ENCODE data around the gene RPL27A. TPM values are rescaled to one million over a fixed set of nuclear protein-coding genes. Genes with fewer than 3 reads are reported as not detected.
A peak's percentile ranks its signal among the peaks of the same experiment; 100 is the strongest.

RPL27A gene
- total RNA-seq, 3 donors from 2014 or later, result 907 to 1,119 (median 1,000) TPM

GRCh38 chr11:8683115-8683807 is 669 bp downstream of the RPL27A start:
- H3K4me3 ChIP-seq, result peak overlapping the region; percentile 80 to 99 (median 91)
- TF ChIP-seq POLR2AphosphoS5 (IDR thresholded peaks at IDR 0.05) (no peak), POLR2A (IDR thresholded peaks at IDR 0.05) (no peak)
- TF ChIP-seq, protein P1, sequence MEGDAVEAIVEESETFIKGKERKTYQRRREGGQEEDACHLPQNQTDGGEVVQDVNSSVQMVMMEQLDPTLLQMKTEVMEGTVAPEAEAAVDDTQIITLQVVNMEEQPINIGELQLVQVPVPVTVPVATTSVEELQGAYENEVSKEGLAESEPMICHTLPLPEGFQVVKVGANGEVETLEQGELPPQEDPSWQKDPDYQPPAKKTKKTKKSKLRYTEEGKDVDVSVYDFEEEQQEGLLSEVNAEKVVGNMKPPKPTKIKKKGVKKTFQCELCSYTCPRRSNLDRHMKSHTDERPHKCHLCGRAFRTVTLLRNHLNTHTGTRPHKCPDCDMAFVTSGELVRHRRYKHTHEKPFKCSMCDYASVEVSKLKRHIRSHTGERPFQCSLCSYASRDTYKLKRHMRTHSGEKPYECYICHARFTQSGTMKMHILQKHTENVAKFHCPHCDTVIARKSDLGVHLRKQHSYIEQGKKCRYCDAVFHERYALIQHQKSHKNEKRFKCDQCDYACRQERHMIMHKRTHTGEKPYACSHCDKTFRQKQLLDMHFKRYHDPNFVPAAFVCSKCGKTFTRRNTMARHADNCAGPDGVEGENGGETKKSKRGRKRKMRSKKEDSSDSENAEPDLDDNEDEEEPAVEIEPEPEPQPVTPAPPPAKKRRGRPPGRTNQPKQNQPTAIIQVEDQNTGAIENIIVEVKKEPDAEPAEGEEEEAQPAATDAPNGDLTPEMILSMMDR (IDR thresholded peaks at IDR 0.05), result no peak
- peaks cover 12 to 21% of the 10 kb centered on the region in 2 donors for H3K4me1 ChIP-seq
- intact Hi-C loops (cut with DNase I; ENCODE audit: low total_unique reads), result no loop called here
- peak overlapping the region; percentile 94 to 98 for H3K27ac ChIP-seq
- no peaks in the 10 kb centered on the region for H3K9me3 ChIP-seq
- H3K36me3 ChIP-seq, result no peaks in the 10 kb centered on the region
- no peak for DNase-seq (ENCODE audit: low spot score in 2 of 2)
- H3K27me3 ChIP-seq, result no peaks in the 10 kb centered on the region

DNA sequence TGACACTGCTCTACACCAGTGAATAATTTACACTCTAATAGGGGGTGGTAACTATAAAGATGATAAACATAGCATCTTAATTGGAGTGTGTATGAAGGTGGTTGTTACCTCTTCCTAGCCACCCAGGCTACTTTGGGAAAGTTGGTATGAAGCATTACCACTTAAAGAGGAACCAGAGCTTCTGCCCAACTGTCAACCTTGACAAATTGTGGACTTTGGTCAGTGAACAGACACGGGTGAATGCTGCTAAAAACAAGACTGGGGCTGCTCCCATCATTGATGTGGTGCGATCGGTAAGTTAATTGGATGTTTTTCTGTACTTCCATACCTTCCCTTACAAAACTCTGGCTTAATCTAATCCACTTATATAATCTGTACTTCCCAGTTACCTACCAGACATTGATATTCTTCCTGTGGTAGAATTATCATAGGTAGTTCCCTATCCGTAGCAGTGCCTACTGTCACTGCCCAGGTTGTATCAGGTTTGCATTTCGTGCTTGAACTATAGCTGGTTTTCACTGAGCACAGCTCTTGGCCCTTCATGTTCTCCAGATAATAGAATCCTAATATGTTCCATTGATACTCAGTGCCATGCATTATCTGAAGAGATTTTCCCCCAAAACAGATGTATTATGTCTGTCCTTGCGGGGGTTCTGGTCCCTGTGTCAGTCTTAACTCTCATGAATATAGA is 2.2 kb downstream of the RPL27A start:
- no peaks in the 10 kb centered on the region for H3K27me3 ChIP-seq
- peak overlapping the region; percentile 94 to 98 for H3K27ac ChIP-seq
- no peaks in the 10 kb centered on the region for H3K36me3 ChIP-seq
- H3K4me3 ChIP-seq, result peak overlapping the region in 1 of 3 donors; percentile 91
- intact Hi-C loops (cut with DNase I; ENCODE audit: low total_unique reads), result loop anchor here (5.0 kb wide), 1 partner anchor 1618 kb away; no protein-coding TSS in a partner anchor
- TF ChIP-seq, protein P1 (IDR thresholded peaks at IDR 0.05), result no peak
- TF ChIP-seq POLR2AphosphoS5 (IDR thresholded peaks at IDR 0.05) (no peak), POLR2A (IDR thresholded peaks at IDR 0.05) (no peak)
- DNase-seq (ENCODE audit: low spot score in 2 of 2), result no peak
- H3K4me1 ChIP-seq, result peaks cover 14 to 23% of the 10 kb centered on the region in 2 donors
- H3K9me3 ChIP-seq, result no peaks in the 10 kb centered on the region

DNA sequence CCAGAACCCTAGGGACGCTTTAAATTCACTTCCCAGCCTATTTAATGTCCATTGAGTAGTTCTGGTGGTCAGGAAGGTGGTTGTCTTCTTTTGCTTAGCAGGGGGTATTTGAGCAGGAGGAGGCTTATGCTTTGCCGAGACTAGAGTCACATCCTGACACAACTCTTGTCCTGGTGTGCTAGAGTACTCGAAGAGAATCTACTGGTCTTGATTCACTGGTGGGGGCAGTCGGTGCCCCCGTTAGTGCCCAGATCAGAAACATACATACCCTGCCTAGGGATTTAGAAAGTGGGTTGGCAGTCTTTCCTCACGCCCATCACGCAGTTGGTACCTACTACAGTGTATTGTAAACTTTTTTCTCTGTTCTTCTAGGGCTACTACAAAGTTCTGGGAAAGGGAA is 2.7 kb downstream of the RPL27A start:
- intact Hi-C loops (cut with DNase I; ENCODE audit: low total_unique reads), result loop anchor here (5.0 kb wide), 1 partner anchor 1617 kb away; no protein-coding TSS in a partner anchor
- TF ChIP-seq POLR2A (IDR thresholded peaks at IDR 0.05) (no peak), POLR2AphosphoS5 (IDR thresholded peaks at IDR 0.05) (no peak)
- TF ChIP-seq, protein P1 (IDR thresholded peaks at IDR 0.05), result no peak
- no peak for DNase-seq (ENCODE audit: low spot score in 2 of 2)
- Histone ChIP-seq H3K27me3 (no peaks in the 10 kb centered on the region), H3K36me3 (no peaks in the 10 kb centered on the region), H3K4me3 (no peak overlapping the region), H3K4me1 (peaks cover 14 to 23% of the 10 kb centered on the region in 2 donors), H3K27ac (no peak overlapping the region), H3K9me3 (no peaks in the 10 kb centered on the region)

DNA sequence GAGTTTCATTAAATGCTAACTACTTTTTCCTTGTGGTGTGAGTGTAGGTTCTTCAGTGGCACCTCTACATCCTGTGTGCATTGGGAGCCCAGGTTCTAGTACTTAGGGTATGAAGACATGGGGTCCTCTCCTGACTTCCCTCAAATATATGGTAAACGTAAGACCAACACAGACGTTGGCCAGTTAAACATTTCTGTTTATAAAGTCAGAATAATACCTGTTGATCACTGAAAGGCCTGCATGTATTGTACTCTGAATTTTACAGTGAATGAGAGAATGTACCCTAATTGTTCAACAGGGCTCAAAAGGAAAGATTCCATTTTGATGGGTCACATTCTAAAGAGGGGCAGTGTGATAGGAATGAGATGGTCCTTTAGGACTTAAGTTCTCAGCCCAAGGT is 3.2 kb downstream of the RPL27A start:
- TF ChIP-seq, protein P1 (IDR thresholded peaks at IDR 0.05), result no peak
- no peak for TF ChIP-seq POLR2AphosphoS5 (IDR thresholded peaks at IDR 0.05)
- TF ChIP-seq POLR2A (IDR thresholded peaks at IDR 0.05), result no peak
- Histone ChIP-seq H3K27ac (no peak overlapping the region), H3K4me3 (no peak overlapping the region), H3K36me3 (no peaks in the 10 kb centered on the region), H3K4me1 (peaks cover 14 to 23% of the 10 kb centered on the region in 2 donors), H3K27me3 (no peaks in the 10 kb centered on the region), H3K9me3 (no peaks in the 10 kb centered on the region)
- DNase-seq (ENCODE audit: low spot score in 2 of 2), result no peak
- intact Hi-C loops (cut with DNase I; ENCODE audit: low total_unique reads), result loop anchor here (5.0 kb wide), 1 partner anchor 1616 kb away; no protein-coding TSS in a partner anchor

GRCh38 chr11:8686325-8686724 is 3.7 kb downstream of the RPL27A start:
- Histone ChIP-seq H3K4me1 (peaks cover 14 to 23% of the 10 kb centered on the region in 2 donors), H3K9me3 (no peaks in the 10 kb centered on the region), H3K27me3 (no peaks in the 10 kb centered on the region), H3K27ac (no peak overlapping the region), H3K4me3 (no peak overlapping the region), H3K36me3 (no peaks in the 10 kb centered on the region)
- no peak for DNase-seq (ENCODE audit: low spot score in 2 of 2)
- intact Hi-C loops (cut with DNase I; ENCODE audit: low total_unique reads), result loop anchor here (5.0 kb wide), 1 partner anchor 1616 kb away; no protein-coding TSS in a partner anchor
- TF ChIP-seq, protein P1 (IDR thresholded peaks at IDR 0.05), result no peak
- no peak for TF ChIP-seq POLR2AphosphoS5 (IDR thresholded peaks at IDR 0.05)
- no peak for TF ChIP-seq POLR2A (IDR thresholded peaks at IDR 0.05)
